HG03139 (cell line): ENCODE results near the gene TRIM2.

Experiments used
- ATAC-seq: cut with Tn5 transposase; IDR thresholded peaks from one replicate; pipeline ENCODE4 v1.9.1; 2021; ENCODE audit not compliant: unreplicated experiment

The TRIM2 gene

DNA sequence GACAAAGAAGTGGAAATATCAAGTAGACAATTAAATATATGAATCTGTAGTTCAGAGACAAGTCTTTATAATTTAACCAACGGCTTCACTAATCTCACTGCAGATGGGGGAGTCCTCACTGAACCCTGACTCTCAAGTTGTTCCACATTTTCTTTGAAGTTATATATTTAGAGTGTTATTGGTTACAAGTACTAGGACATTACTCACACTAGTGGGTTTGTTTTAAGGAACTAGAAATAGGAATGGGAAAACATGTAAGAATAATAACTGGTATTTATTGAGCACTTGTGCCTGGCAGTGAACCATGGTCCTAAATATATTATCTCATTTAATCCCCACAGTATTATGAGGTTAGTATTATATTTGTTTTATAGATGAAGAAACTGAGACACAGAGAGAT, 162.2 kb downstream of the TRIM2 start:
- ATAC-seq, result no peak

DNA sequence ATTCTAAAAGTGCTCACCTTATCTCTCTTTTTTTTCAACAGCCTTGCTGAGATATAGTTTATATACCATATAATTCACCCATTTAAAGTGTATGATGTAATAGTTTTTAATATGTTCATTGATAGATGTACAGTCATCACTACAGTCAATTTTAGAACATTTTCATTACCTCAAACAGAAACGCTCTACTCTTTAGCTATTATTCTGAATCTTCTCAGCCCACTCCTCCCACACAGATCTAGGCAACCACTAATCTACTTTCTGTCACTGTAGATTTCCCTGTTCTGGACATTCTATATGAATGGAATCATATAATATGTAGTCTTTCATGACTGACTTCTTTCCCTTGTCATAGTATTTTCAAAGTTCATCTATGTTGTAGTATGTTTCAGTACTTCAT, 162.8 kb downstream of the TRIM2 start:
- ATAC-seq, result no peak

DNA sequence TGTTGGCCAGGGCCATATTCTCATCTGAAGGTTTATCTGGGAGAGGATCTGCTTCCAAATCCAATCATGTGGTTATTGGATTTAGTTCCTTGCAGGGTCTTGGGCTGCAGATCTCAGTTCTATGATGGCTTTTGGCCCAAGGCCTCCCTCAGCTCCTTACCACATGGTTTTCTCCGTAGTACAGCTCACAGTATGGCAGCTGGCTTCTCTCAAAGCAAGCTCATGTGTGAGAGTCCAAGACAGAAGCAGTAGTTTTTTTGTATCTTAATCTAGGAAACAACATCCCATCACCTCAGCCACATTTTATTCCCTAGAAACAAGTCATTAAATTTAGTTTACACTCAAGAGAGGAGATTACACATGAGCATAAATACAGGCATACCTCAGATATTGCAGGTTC, 164.8 kb downstream of the TRIM2 start:
- ATAC-seq, result no peak

- ATAC-seq, result no peak
Observed at GRCh38 chr4:153371701-153372234, 167.5 kb downstream of the TRIM2 start.

DNA sequence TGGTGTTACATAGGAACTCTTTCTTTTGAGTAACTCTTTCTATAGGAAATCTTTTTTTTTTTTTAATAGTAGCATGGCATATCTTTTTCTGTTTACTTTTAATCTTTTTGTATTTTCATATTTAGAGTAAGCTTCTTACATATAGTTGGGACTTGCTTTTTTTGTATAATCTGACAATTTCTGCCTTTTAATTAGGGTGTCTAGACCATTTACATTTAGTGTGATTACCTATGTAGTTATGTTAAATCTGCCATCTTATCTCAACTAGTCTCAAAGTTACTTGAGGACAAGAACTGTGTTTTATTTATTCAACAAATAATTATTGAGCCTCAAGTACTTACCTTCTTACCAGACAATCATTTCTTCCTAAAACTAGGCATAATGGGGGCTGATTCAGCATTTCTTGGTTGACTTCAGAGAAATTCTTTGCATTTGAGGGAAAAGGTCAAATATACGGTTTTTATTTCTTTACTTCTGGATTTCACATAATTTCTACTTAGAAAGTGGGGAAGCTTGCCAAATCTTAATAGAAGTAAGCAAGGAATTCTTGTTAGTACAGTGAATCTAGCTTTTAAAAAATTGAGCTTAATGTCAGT, 168.8 kb downstream of the TRIM2 start:
- ATAC-seq, result no peak

- ATAC-seq, result no peak
Observed at GRCh38 chr4:153374442-153374841, 170.2 kb downstream of the TRIM2 start.

DNA sequence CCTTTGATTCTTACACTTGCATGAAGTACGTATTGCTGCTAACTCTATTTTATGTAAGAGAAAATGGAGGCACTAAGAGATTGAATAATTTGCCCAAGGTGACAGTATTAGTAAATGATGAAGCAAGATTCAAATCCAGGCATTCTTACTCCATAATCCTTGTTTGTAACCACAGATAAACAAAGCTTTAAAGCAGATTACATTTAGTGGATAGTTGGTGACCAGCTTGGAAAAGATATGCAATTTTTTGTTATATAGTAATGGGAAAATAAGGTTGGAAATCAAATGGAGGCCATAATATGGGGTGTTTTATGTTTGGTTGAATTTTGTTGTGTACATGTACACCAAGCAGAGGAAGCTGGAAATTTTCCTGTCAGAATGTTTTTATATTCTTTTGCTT, 171.1 kb downstream of the TRIM2 start:
- ATAC-seq, result no peak

- ATAC-seq, result no peak
Observed at GRCh38 chr4:153383131-153383530, 178.9 kb downstream of the TRIM2 start.

DNA sequence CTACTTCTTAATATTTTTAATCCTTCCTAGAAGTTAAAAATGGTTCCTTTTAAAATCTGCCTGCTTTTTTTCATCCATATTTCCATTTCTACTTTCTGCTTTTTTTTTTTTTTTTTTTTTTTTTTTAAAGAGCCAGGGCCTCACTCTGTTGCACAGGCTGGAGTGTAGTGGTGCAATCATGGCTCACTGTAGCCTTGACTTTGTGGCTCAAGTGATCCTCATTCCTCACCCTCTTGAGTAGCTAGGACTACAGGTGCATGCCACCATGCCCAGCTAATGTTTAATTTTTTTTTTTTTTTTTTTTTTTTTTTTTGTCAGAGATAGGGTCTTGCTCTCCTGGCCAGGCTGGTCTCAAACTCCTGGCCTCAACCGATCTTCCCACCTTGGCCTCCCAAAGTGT, 179.9 kb downstream of the TRIM2 start:
- no peak for ATAC-seq

DNA sequence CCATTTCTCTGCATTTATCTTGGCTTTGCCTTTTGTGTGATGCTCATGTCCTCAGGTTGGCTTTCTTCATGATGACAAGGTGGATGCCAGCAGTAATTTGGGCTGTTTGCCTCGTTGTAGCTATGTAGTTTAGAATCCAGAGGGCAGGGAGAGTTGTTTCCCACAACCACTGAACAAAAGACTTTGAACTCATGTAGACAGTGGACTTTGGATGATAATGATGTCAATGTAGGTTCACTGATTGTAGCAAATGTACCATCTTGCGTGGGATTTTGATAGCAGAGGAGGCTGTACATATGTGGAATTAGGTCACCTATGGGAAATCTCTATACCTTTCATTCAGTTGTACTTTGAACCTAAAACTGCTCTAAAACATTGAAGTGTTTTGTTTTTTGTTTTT, 181.5 kb downstream of the TRIM2 start:
- ATAC-seq, result no peak

GRCh38 chr4:153387981-153388380, 183.7 kb downstream of the TRIM2 start:
- ATAC-seq, result no peak
